Inferior parietal cortex (tissue), 1 donor: ENCODE measurements around the gene NLK.

Source experiments
- DNase-seq: peaks from one replicate; pipeline ENCODE4 v3.0.0-alpha.2; 2016; ENCODE audit errors: extremely low spot score

Gene NLK

GRCh38 chr17:28040406-28040805 is 2.1 kb upstream of the NLK start:
- no peak for DNase-seq

GRCh38 chr17:28041068-28041843 is 1.2 kb upstream of the NLK start:
- DNase-seq, result peak; percentile 100

GRCh38 chr17:28041844-28042656 is 427 bp upstream of the NLK start:
- DNase-seq, result no peak

- DNase-seq, result no peak
Observed at GRCh38 chr17:28042721-28043291, 329 bp downstream of the NLK start.

GRCh38 chr17:28043296-28043695 is 819 bp downstream of the NLK start:
- no peak for DNase-seq

- DNase-seq, result no peak
Observed at GRCh38 chr17:28043741-28044140, 1.3 kb downstream of the NLK start.

- DNase-seq, result no peak
Observed at GRCh38 chr17:28045304-28045703, 2.8 kb downstream of the NLK start.

GRCh38 chr17:28046034-28046825 is 3.8 kb downstream of the NLK start:
- no peak for DNase-seq

- DNase-seq, result no peak
Observed at GRCh38 chr17:28047806-28048205, 5.3 kb downstream of the NLK start.

- DNase-seq, result no peak
Observed at GRCh38 chr17:28049071-28049470, 6.6 kb downstream of the NLK start.

- no peak for DNase-seq
Observed at GRCh38 chr17:28053044-28053670, 10.7 kb downstream of the NLK start.

- DNase-seq, result no peak
Observed at GRCh38 chr17:28053725-28054124, 11.2 kb downstream of the NLK start.

- DNase-seq, result no peak
Observed at GRCh38 chr17:28055546-28056275, 13.2 kb downstream of the NLK start.

- DNase-seq, result no peak
Observed at GRCh38 chr17:28056276-28056620, 13.8 kb downstream of the NLK start.

GRCh38 chr17:28057731-28058246 is 15.3 kb downstream of the NLK start:
- no peak for DNase-seq

GRCh38 chr17:28059675-28060074 is 17.2 kb downstream of the NLK start:
- DNase-seq, result no peak

GRCh38 chr17:28065706-28066105 is 23.2 kb downstream of the NLK start:
- DNase-seq, result no peak

GRCh38 chr17:28069061-28069460 is 26.6 kb downstream of the NLK start:
- DNase-seq, result no peak

GRCh38 chr17:28071179-28071578 is 28.7 kb downstream of the NLK start:
- DNase-seq, result no peak

- DNase-seq, result no peak
Observed at GRCh38 chr17:28071891-28072606, 29.6 kb downstream of the NLK start.
